SK-N-SH treated with all-trans-retinoic acid at 6 μM for 48 hours (cell line): Measurements from ENCODE around the gene ADAMTS6.

Experiments
- ATAC-seq: fragments of 200-7000 bp; cut with Tn5 transposase; 3 replicates; pipeline ENCODE4 v1.9.1; 2020; ENCODE audit warnings: mild to moderate bottlenecking, moderate library complexity
- ARNTL ChIP-seq: fragments of 450-650 bp; formaldehyde crosslinking; IDR thresholded peaks from 2 replicates; pipeline ENCODE4 v1.5.0; 2020; ENCODE audit warnings: low read depth, mild to moderate bottlenecking, moderate library complexity, borderline replicate concordance
- CREB5 ChIP-seq: fragments of 250-450 bp; sonication (Bioruptor Pico); IDR thresholded peaks from 2 replicates; pipeline ENCODE4 v1.5.1; 2020; ENCODE audit warnings: low read depth, mild to moderate bottlenecking, moderate library complexity
- CSDC2 ChIP-seq: fragments of 250-450 bp; sonication (Bioruptor Pico); IDR thresholded peaks from 2 replicates; pipeline ENCODE4 v1.5.0; 2020; ENCODE audit warnings: mild to moderate bottlenecking, moderate library complexity
- ISL1 ChIP-seq: fragments of 250-450 bp; sonication (Bioruptor Pico); IDR thresholded peaks from 2 replicates; pipeline ENCODE4 v2.1.2; 2022; ENCODE audit warnings: mild to moderate bottlenecking, moderate library complexity
- OSR1 ChIP-seq: fragments of 250-450 bp; sonication (Bioruptor Pico); IDR thresholded peaks from 2 replicates; pipeline ENCODE4 v1.8.0; 2022; ENCODE audit warnings: moderate library complexity, mild to moderate bottlenecking, inconsistent platforms
- PATZ1 ChIP-seq: fragments of 250-450 bp; sonication (Bioruptor Pico); IDR thresholded peaks from 2 replicates; pipeline ENCODE4 v1.8.0; 2020; ENCODE audit warnings: mild to moderate bottlenecking, moderate library complexity, borderline replicate concordance
- POU6F1 ChIP-seq: fragments of 250-450 bp; sonication (Bioruptor Pico); IDR thresholded peaks from 2 replicates; pipeline ENCODE4 v1.8.0; 2021; ENCODE audit warnings: low read depth, mild to moderate bottlenecking, moderate library complexity, borderline replicate concordance
- PPARA ChIP-seq: fragments of 250-450 bp; sonication (Bioruptor Pico); IDR thresholded peaks from 2 replicates; pipeline ENCODE4 v1.5.0; 2020; ENCODE audit warnings: mild to moderate bottlenecking, borderline replicate concordance
- TCF4 ChIP-seq: fragments of 250-450 bp; sonication (Bioruptor Pico); IDR thresholded peaks from 2 replicates; pipeline ENCODE4 v1.8.0; 2021; ENCODE audit warnings: mild to moderate bottlenecking, moderate library complexity, borderline replicate concordance
- TSHZ2 ChIP-seq: fragments of 250-450 bp; sonication (Bioruptor Pico); IDR thresholded peaks from 2 replicates; pipeline ENCODE4 v1.5.0; 2020; ENCODE audit warnings: mild to moderate bottlenecking, moderate library complexity
- ZFP3 ChIP-seq: fragments of 250-450 bp; sonication (Bioruptor Pico); IDR thresholded peaks from 2 replicates; pipeline ENCODE4 v1.5.0; 2020; ENCODE audit warnings: mild to moderate bottlenecking, moderate library complexity
- ZFP30 ChIP-seq: fragments of 450-650 bp; formaldehyde crosslinking; IDR thresholded peaks from 2 replicates; pipeline ENCODE4 v1.5.0; 2022; ENCODE audit warnings: mild to moderate bottlenecking, moderate library complexity
- ZNF565 ChIP-seq: fragments of 450-650 bp; formaldehyde crosslinking; conservative IDR thresholded peaks from 2 replicates; pipeline ENCODE4 v1.5.0; 2020; ENCODE audit warnings: low read depth, mild to moderate bottlenecking, moderate library complexity
- ZNF70 ChIP-seq: fragments of 450-650 bp; formaldehyde crosslinking; IDR thresholded peaks from 2 replicates; pipeline ENCODE4 v1.5.0; 2020; ENCODE audit warnings: mild to moderate bottlenecking, moderate library complexity
- ZNF8 ChIP-seq: fragments of 450-650 bp; formaldehyde crosslinking; IDR thresholded peaks from 2 replicates; pipeline ENCODE4 v1.5.0; 2020; ENCODE audit warnings: mild to moderate bottlenecking, moderate library complexity

ADAMTS6 gene

GRCh38 chr5:65299861-65300260 lies 181.9 kb downstream of the ADAMTS6 start (continued):
- no peak for TF ChIP-seq TSHZ2 (CRISPR knock-in tag)
- TF ChIP-seq TCF4 (CRISPR knock-in tag), result no peak
- TF ChIP-seq OSR1 (CRISPR knock-in tag), result no peak
- no peak for TF ChIP-seq PATZ1 (CRISPR knock-in tag)
- no peak for TF ChIP-seq CSDC2 (CRISPR knock-in tag)
- TF ChIP-seq ZNF70 (CRISPR knock-in tag), result no peak

- no peak for ATAC-seq
- TF ChIP-seq CSDC2 (CRISPR knock-in tag) (no peak), PPARA (CRISPR knock-in tag) (no peak), CREB5 (no peak), ZFP3 (CRISPR knock-in tag) (no peak), ISL1 (CRISPR knock-in tag) (no peak), ZFP30 (CRISPR knock-in tag) (no peak), ZNF70 (CRISPR knock-in tag) (no peak), ZNF8 (CRISPR knock-in tag) (no peak), ARNTL (no peak), TSHZ2 (CRISPR knock-in tag) (no peak), OSR1 (CRISPR knock-in tag) (no peak), ZNF565 (CRISPR knock-in tag) (no peak)
Observed at GRCh38 chr5:65296067-65296466, 185.7 kb downstream of the ADAMTS6 start.

- no peak for TF ChIP-seq TCF4 (CRISPR knock-in tag)
- TF ChIP-seq POU6F1, result no peak
- TF ChIP-seq TSHZ2 (CRISPR knock-in tag), result no peak
- no peak for TF ChIP-seq ZNF8 (CRISPR knock-in tag)
- no peak for TF ChIP-seq ZNF70 (CRISPR knock-in tag)
- no peak for ATAC-seq
Observed at GRCh38 chr5:65292196-65292595, 189.5 kb downstream of the ADAMTS6 start.
